ENCODE measurements around the gene USP48. TPM values are rescaled to one million over a fixed set of nuclear protein-coding genes. Genes with fewer than 3 reads are reported as not detected.

The USP48 gene
- total and polyA plus RNA-seq, 2 of the 13 experiments (the other 11 are each of a cell fraction or from before 2014, with no cell fraction given), result 30.4 to 30.7 TPM

DNA sequence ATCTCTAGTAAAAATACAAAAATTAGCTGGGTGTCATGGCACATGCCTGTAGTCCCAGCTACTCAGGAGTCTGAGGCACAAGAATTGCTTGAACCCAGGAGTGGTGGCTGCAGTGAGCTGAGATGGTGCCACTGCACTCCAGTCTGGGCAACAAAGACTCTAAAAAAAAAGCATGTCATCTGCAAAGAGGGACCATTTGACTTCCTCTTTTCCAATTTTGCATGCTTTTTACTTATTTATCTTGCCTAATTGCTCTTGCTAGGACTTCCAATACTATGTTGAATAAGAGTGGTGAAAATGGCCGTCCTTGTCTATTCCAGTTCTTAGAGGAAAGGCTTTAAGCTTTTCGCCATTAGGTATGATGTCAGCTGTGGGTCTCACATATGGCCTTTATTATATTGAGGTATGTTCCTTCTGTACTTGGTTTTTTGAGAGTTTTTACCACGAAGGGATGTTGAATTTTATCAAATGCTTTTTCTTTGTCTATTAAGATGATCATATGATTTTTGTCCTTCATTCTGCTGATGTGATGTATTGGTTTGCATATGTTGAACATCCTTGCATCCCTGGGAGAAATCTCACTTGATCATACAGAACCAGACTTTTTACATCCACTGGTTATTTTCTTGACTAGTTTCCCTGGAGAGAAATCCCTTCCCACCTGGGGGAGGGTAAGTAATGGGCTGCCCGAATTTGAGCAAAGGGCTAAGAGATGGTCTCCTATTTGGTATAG is 96.8 kb downstream of the USP48 start (continued):
- TF ChIP-seq, protein P1, sequence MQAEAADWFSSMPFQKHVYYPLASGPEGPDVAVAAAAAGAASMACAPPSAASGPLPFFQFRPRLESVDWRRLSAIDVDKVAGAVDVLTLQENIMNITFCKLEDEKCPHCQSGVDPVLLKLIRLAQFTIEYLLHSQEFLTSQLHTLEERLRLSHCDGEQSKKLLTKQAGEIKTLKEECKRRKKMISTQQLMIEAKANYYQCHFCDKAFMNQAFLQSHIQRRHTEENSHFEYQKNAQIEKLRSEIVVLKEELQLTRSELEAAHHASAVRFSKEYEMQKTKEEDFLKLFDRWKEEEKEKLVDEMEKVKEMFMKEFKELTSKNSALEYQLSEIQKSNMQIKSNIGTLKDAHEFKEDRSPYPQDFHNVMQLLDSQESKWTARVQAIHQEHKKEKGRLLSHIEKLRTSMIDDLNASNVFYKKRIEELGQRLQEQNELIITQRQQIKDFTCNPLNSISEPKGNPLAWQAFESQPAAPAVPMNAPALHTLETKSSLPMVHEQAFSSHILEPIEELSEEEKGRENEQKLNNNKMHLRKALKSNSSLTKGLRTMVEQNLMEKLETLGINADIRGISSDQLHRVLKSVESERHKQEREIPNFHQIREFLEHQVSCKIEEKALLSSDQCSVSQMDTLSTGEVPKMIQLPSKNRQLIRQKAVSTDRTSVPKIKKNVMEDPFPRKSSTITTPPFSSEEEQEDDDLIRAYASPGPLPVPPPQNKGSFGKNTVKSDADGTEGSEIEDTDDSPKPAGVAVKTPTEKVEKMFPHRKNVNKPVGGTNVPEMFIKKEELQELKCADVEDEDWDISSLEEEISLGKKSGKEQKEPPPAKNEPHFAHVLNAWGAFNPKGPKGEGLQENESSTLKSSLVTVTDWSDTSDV (CRISPR knock-in tag; IDR thresholded peaks at IDR 0.05), result no peak
- TF ChIP-seq, protein P2, sequence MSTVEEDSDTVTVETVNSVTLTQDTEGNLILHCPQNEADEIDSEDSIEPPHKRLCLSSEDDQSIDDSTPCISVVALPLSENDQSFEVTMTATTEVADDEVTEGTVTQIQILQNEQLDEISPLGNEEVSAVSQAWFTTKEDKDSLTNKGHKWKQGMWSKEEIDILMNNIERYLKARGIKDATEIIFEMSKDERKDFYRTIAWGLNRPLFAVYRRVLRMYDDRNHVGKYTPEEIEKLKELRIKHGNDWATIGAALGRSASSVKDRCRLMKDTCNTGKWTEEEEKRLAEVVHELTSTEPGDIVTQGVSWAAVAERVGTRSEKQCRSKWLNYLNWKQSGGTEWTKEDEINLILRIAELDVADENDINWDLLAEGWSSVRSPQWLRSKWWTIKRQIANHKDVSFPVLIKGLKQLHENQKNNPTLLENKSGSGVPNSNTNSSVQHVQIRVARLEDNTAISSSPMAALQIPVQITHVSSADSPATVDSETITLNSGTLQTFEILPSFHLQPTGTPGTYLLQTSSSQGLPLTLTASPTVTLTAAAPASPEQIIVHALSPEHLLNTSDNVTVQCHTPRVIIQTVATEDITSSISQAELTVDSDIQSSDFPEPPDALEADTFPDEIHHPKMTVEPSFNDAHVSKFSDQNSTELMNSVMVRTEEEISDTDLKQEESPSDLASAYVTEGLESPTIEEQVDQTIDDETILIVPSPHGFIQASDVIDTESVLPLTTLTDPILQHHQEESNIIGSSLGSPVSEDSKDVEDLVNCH (CRISPR knock-in tag; IDR thresholded peaks at IDR 0.05), result no peak

DNA sequence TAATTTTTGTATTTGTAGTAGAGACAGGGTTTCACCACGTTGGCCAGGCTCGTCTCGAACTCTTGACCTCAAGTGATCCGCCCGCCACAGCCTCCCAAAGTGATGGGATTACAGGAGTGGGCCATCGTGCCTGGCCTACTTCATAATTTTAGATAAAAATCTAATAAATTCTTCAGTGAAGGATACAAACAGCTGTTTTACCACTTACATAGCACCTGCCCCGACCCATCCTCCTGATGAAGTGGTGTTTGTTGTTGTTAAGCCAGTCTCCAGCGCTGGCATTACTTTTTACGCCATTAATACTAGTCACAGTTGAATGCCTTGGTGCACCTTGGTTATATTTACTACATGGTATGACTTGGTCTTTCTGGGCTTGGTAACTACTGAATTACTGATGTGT is 101.5 kb downstream of the USP48 start:
- ATAC-seq, result no peak
- no peaks in the 10 kb centered on the region for H3K4me1 ChIP-seq (ENCODE audit: insufficient read depth, low read length)
- in situ Hi-C loops (cut with HindIII; ENCODE audit: extremely low pct_ligation_motif_present, low pct_unique_long_range_greater_than_20kb) (no loop called here), intact Hi-C loops (cut with micrococcal nuclease; ENCODE audit: unreplicated experiment) (no loop called here)
- no peak for DNase-seq (ENCODE audit: low spot score)
- BruUV-seq (replicated peaks), result no TSS peak
- H3K4me2 ChIP-seq (ENCODE audit: low read depth, low read length), result no peak overlapping the region
- H3K36me3 ChIP-seq (replicated peaks in 1 of 2; ENCODE audit: control insufficient read depth in 1 of 2, insufficient read depth in 2 of 2, low read length in 2 of 2), result peaks cover 1 to 40% of the 10 kb centered on the region in 2 experiments; a peak in 2 of 5 replicates
- H2AFZ ChIP-seq (ENCODE audit: low read length), result no peak overlapping the region
- no peak overlapping the region for H3K9ac ChIP-seq (ENCODE audit: insufficient read depth, low read depth, low read length)
- H3K27ac ChIP-seq (ENCODE audit: extremely low read length, insufficient read depth, low read length), result no peak overlapping the region
- ChIA-PET POLR2A (no interaction called here), CTCF (ENCODE audit: low intra/inter-chr PET ratio, low total read pairs) (interaction anchor here (0.6 kb wide), 1 partner anchor 93 kb away, joined by 3 read pairs; no protein-coding TSS in a partner anchor)
- WGBS (ENCODE audit: low lambda C conversion rate), result 97% methylated on average over 9 of the region's 9 CpGs
- TF ChIP-seq TAF15 (IDR thresholded peaks at IDR 0.05; ENCODE audit: low read depth, low read length, poor library complexity, severe bottlenecking), result no peak
- TF ChIP-seq, protein P3, sequence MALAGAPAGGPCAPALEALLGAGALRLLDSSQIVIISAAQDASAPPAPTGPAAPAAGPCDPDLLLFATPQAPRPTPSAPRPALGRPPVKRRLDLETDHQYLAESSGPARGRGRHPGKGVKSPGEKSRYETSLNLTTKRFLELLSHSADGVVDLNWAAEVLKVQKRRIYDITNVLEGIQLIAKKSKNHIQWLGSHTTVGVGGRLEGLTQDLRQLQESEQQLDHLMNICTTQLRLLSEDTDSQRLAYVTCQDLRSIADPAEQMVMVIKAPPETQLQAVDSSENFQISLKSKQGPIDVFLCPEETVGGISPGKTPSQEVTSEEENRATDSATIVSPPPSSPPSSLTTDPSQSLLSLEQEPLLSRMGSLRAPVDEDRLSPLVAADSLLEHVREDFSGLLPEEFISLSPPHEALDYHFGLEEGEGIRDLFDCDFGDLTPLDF (CRISPR knock-in tag; IDR thresholded peaks at IDR 0.05), result no peak
- TF ChIP-seq ZBTB42 (CRISPR knock-in tag; IDR thresholded peaks at IDR 0.05), result no peak
- no peak for FAIRE-seq
- H3K9me3 ChIP-seq (ENCODE audit: low read length), result no peaks in the 10 kb centered on the region
- H4K20me1 ChIP-seq (ENCODE audit: insufficient read depth, low read length), result no peaks in the 10 kb centered on the region
- no peaks in the 10 kb centered on the region for H3K27me3 ChIP-seq (ENCODE audit: control insufficient read depth in 1 of 2, insufficient read depth in 2 of 2, low read length in 2 of 2)
- no peak overlapping the region for H3K4me3 ChIP-seq (replicated peaks in 1 of 3; ENCODE audit: insufficient read depth in 1 of 3, low read depth in 2 of 3, low read length in 3 of 3)
- no peaks in the 10 kb centered on the region for H3K79me2 ChIP-seq (ENCODE audit: insufficient read depth, low read length)
